ENCODE results near the gene PTPRN2. TPM values are rescaled to one million over a fixed set of nuclear protein-coding genes. Genes with fewer than 3 reads are reported as not detected.

PTPRN2 gene
- total and polyA plus RNA-seq, 8 donors = 12.2 to 49.2 (median 31.8) TPM

GRCh38 chr7:158080899-158081445 is 506.7 kb downstream of the PTPRN2 start:
- DNase-seq (no peak), FAIRE-seq (no peak)
- intact Hi-C loops (cut with DNase I) = no loop called here

GRCh38 chr7:158077934-158078910 is 509.4 kb downstream of the PTPRN2 start:
- no peaks in the 10 kb centered on the region for H3K36me3 ChIP-seq
- no peaks in the 10 kb centered on the region for H3K4me1 ChIP-seq
- no peaks in the 10 kb centered on the region for H3K27me3 ChIP-seq
- H3K27ac ChIP-seq = no peak overlapping the region
- WGBS, 2 donors = 78 to 84% methylated on average over 22 of the region's 22 CpGs
- ATAC-seq (no peak), DNase-seq (peak in 1 of 6 donors; percentile 30), FAIRE-seq (no peak)
- no peak for TF ChIP-seq CTCF (IDR thresholded peaks at IDR 0.05)
- intact Hi-C loops (cut with DNase I) = no loop called here
- H3K4me3 ChIP-seq = no peak overlapping the region
- H3K9me3 ChIP-seq = no peaks in the 10 kb centered on the region

More at GRCh38 chr7:158080899-158081445, 506.7 kb downstream of the PTPRN2 start:
- no peak overlapping the region for H3K27ac ChIP-seq
- H3K4me1 ChIP-seq = no peaks in the 10 kb centered on the region
- no peak for TF ChIP-seq CTCF (IDR thresholded peaks at IDR 0.05)
- H3K36me3 ChIP-seq = no peaks in the 10 kb centered on the region
- H3K9me3 ChIP-seq = no peaks in the 10 kb centered on the region
- 91 to 93% methylated on average over 21 of the region's 21 CpGs for WGBS, 2 donors
- no peak overlapping the region for H3K4me3 ChIP-seq
- H3K27me3 ChIP-seq = no peaks in the 10 kb centered on the region
- ATAC-seq = no peak

- Histone ChIP-seq H3K4me1 (no peaks in the 10 kb centered on the region), H3K27ac (no peak overlapping the region), H3K9me3 (no peaks in the 10 kb centered on the region), H3K36me3 (no peaks in the 10 kb centered on the region), H3K4me3 (no peak overlapping the region), H3K27me3 (no peaks in the 10 kb centered on the region)
- FAIRE-seq = no peak
- no peak for TF ChIP-seq CTCF (IDR thresholded peaks at IDR 0.05)
- DNase-seq = peak in 2 of 6 donors; percentile 9 to 19
- no peak for ATAC-seq
- intact Hi-C loops (cut with DNase I) = no loop called here
- 81 to 82% methylated on average over 21 of the region's 21 CpGs for WGBS, 2 donors
Measured at GRCh38 chr7:158077151-158077840, 510.3 kb downstream of the PTPRN2 start.

- no peaks in the 10 kb centered on the region for H3K4me1 ChIP-seq
- no peaks in the 10 kb centered on the region for H3K36me3 ChIP-seq
- WGBS, 2 donors = 92 to 95% methylated on average over 12 of the region's 12 CpGs
- ATAC-seq (no peak), DNase-seq (peak in 2 of 6 donors; percentile 10 to 34), FAIRE-seq (no peak)
- H3K9me3 ChIP-seq = no peaks in the 10 kb centered on the region
- no peak overlapping the region for H3K4me3 ChIP-seq
- intact Hi-C loops (cut with DNase I) = no loop called here
- no peaks in the 10 kb centered on the region for H3K27me3 ChIP-seq
- TF ChIP-seq CTCF (IDR thresholded peaks at IDR 0.05) = no peak
- H3K27ac ChIP-seq = no peak overlapping the region
Measured at GRCh38 chr7:158076656-158077055, 511.0 kb downstream of the PTPRN2 start.
